RCC 7860 (cell line): ENCODE data around the gene LPXN.
"Not testable (repeated sequence)": the region's sequence is repeated elsewhere in the genome, so short reads cannot be mapped to it uniquely, and the experiment has no call there.

Source experiments
- DNase-seq: peaks from one replicate; pipeline ENCODE4 v3.0.0-alpha.2; 2015; ENCODE audit warnings: low spot score
- FAIRE-seq: peaks from 2 replicates; lab custom pipeline; 2012; peaks lifted over from hg19 to GRCh38; lab: Jason Lieb, UNC

Gene LPXN

DNA sequence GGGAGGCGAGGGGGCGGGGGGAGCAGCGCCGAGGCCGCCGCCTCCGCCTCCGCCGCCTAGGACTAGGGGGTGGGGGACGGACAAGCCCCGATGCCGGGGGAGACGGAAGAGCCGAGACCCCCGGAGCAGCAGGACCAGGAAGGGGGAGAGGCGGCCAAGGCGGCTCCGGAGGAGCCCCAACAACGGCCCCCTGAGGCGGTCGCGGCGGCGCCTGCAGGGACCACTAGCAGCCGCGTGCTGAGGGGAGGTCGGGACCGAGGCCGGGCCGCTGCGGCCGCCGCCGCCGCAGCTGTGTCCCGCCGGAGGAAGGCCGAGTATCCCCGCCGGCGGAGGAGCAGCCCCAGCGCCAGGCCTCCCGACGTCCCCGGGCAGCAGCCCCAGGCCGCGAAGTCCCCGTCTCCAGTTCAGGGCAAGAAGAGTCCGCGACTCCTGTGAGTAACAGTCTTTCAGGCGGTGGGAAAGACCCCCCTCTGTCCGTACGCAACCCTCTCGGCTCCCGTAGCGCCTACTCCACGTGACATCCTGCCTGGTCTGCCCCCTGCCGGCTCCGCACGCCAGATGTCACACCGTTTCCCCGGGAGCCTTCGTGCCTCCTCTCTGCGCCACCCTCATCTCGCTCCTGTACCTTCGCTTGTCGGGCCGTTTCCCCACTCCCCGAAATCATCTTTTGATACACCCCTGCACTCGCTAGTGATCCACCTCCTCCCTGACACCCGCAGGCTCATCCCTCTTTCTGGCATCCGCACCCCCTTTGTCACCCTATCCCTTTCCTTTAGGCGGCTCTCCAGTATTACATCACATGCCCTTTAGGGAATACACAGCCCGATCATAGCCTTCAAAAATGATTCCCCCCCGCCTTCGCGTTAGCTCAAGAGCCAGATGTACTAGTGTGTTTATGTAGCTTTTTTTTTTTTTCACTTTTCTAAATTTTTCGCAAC is 3.8 kb upstream of the LPXN start:
- DNase-seq, result peak; percentile 76
- no peak for FAIRE-seq

DNA sequence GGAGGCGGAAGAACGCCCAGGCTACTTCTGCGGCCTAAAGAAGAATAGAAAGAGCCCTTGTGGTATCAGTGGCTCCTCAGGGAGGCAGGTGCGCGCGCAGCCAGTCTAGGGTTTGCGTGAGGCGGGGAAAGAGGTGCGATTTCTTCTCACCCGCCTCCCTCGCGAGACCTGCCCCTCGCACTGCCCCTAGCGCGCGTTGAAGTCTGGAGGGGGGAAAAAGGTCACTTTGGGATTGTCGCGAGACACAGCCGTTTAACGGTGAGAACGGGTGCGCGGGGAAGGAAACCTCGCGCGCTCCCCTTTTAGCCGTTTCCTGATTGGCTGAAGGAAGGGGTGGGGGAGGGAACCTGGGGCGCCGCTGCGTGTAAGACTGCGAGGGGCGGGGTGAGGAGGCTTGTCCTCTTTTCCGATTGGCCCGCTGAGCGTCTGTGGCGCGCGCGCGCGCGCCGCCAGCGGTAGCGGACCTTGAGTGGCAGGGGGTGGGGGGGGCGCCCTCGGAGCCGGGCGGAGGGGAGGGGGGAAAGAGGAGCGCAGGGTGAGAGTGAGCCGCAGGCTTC is 3.1 kb upstream of the LPXN start, which contains the start of gene ZFP91:
ZFP91 (plus strand) TSS at position 429 of the 557 bp plus-strand sequence. CDS start 219 bp downstream, outside the sequence.
- peak; percentile 37 for FAIRE-seq

DNA sequence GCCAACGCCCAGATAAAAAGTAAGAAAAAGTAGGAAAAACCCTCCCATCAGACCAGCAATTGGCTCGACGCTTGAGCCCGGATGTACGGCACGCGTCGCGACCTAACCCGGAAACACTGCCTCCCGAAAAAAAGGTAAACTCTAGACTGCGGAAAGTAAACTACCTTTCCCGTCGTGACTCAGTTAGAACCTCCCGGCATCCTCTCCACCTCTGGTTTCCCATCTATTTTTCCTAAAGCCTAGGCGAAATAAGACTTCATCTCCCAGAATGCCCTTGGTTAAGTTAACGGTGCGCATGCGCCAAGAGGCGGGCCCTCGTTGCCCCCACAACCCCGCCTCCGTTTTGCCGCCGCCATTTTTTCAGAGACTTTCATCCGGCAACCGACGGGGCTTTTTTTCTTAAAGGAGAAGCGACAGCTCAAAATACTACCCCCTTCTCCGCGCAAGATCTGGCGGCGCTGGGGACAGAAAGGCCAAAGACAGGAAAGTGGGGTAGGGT is 2.5 kb upstream of the LPXN start:
- DNase-seq (peak; percentile 98), FAIRE-seq (peak; percentile 90)

More for the DNA sequence above, 3.1 kb upstream of the LPXN start, which contains the start of gene ZFP91:
- DNase-seq, result peak; percentile 91

DNA sequence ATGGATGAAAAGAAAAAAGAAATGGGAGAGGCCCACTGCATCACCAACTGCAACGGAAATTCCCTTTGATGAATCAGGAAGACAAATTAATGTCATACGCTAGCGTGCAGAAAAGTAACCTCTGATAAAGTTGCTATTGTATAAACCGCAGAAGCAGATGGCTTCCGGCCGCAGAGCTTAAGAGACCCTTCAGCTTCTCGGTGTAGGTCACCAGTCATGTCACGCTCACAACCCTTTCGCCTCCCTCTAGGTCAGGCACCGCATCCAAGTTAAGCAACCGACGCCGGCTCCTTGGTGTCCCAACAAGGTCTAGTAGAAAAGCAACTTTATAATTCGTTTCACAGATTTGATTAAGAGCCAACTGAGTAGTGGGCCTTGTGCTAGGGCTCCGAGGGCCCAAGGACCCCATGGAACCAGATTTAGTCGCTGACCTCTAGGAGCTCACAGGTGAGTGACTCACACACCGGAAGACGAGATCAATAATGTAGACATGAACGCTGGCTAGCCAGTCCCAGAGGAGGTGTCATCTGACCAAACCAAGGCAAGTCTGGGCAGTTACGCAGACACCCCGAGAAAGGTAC is 2.0 kb upstream of the LPXN start:
- FAIRE-seq, result peak; percentile 73
- DNase-seq, result peak; percentile 86

DNA sequence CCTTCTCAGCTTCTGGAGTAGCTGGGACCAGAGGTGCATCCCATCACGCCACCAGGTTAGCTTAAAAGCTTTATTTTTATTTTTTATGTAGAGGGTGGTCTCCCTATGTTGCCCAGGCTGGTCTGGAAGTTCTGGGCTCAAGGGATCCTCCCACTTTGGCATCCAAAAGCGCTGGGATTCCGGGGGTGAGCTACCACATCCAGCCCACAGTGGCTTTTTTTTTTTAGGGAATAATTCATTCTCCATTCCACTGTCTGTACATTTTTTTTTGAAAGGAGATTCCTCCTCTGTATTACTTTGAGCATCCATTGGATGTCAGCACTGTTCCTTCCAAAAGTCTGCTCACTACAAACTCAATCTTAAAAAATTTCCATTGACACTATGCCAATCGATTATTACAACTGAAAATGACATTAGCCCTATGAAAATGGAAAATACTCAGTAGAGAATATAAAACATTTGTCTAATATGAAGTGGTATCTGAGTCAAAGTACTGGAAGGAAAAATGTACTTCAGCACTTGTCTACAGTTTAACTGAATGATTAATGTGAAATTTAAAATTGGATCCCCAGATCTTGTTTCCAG is 1.3 kb upstream of the LPXN start:
- FAIRE-seq (peak; percentile 45), DNase-seq (peak; percentile 22)

DNA sequence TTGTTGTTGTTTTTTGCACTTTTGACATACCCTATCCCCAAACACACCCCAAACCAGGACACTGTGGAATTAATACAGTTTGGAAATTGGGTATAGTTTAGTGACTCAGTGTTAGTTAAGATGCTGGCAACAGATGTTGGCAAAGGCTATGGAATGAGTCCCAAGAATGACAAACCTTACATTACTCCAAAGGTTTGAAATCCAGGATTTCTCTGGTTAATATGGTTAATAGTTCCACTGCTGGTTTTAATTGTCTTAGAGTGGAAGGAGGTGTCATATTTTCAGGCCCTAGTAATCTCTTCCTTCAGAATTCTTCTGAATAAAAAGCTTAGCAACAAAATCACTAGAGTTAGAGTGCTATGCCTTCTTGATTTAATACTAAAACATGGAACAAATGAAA is 775 bp downstream of the LPXN start:
- FAIRE-seq (peak; percentile 62), DNase-seq (peak; percentile 11)

DNA sequence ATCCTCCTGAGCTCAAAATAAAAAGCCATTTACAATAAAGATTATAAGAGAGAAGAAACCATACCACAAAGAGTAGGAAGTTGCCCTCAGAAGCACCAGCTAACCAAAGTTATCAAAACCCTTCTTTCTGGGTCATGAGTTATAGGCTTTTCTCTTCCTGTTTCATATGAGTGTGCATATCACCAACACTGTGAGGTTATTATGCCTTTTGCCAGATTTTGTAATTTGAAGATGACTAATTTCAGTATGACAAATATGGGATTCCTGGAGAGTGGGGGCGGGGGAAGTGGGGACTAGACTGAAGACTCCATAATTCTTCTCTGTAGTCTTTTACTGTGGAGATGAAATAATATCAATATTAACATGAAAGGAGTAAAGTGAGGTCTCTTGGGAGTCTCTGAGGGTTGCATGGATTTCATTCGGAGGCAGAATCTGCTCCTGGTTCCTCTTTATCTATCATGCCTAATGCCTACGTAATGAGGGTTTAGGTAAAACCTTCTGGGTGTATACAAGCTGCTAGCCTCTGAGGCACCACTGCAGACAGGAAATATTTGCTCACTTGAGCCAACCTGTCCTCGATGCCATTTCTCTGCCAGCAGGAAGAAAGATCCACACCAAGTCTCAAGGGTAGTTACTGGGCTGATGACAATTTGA is 2.1 kb downstream of the LPXN start:
- peak; percentile 82 for DNase-seq

DNA sequence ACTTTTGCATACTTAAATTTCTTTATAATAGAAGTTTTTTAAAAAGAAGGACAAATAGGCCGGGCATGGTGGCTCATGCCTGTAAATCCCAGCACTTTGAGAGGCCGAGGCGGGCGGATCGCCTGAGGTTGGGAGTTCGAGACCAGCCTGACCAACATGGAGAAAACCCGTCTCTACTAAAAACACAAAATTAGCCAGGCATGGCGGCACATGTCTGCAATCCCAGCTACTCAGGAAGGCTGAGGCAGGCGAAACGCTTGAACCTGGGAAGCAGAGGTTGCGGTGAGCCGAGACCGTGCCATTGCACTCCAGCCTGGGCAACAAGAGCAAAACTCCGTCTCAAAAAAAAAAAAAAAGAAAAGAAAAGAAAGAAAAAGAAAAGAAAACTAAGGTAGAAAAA is 2.8 kb downstream of the LPXN start:
- FAIRE-seq, result not testable (repeated sequence)
- DNase-seq, result peak; percentile 5

More for the DNA sequence above, 2.1 kb downstream of the LPXN start:
- peak; percentile 91 for FAIRE-seq

DNA sequence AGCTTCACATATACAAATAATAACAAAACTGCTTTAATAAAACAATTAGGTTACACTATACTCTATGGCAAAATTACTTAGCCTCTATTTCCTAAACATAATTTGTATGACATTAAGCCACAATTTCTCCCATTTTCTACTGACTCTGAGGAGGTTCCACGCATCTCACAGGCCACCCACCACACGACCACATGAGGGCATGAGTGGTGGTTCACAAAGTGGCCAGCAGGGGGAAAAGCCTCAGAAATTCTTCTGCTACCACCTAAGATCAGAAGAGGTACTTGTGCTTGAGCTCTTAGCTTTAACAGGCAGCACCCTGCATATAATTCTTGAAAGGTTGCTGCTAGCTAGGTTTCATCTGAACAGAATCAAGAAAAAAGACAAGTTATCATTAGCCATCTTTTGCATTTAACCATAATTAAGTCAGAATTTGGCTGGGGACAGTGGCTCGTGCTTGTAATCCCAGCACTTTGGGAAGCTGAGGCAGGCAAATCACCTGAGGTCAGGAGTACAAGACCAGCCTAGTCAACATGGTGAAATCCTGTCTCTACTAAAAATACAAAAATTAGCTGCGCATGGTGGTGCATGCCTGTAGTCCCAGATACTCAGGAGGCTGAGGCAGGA is 7.7 kb downstream of the LPXN start:
- no peak for FAIRE-seq
- peak; percentile 38 for DNase-seq

DNA sequence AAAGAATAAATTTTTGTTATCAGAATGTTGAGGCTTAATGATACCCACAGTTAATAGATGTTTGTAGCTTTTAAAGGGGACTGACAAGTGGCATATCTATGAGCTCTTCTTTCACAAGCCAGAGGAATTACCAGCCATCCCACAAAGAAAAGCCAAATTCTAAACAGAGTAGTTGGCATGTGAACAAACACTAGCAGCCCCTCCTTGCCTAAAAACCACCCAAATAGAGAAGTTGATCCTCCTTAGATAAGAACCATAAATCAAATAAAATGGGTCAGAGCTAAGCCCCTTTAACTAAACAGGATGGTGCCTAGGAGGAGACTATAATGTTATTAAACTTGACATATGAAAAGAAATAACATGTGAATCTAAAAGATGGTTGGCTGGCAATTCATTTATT is 11.4 kb downstream of the LPXN start:
- DNase-seq, result no peak
- no peak for FAIRE-seq

DNA sequence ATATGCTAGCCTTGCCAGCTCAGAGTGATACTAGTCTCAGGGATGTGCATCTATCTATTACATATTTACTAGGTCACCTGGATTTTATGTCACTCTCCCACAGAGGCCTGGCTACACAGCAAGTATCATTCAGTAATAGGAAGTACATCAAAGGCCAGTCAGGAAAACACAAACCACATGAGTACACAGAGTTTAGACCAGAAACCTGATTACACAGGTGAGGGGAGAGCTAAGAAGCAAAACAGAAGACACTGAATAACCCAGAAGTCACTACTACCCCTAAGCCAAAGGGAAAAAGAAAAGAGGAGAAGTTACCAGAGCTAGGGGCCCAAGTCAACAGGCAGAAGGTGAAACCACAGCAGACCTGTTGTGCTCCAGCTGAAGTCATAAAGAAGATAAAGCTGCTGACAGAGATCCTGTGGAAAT is 13.3 kb downstream of the LPXN start:
- DNase-seq (no peak), FAIRE-seq (no peak)

DNA sequence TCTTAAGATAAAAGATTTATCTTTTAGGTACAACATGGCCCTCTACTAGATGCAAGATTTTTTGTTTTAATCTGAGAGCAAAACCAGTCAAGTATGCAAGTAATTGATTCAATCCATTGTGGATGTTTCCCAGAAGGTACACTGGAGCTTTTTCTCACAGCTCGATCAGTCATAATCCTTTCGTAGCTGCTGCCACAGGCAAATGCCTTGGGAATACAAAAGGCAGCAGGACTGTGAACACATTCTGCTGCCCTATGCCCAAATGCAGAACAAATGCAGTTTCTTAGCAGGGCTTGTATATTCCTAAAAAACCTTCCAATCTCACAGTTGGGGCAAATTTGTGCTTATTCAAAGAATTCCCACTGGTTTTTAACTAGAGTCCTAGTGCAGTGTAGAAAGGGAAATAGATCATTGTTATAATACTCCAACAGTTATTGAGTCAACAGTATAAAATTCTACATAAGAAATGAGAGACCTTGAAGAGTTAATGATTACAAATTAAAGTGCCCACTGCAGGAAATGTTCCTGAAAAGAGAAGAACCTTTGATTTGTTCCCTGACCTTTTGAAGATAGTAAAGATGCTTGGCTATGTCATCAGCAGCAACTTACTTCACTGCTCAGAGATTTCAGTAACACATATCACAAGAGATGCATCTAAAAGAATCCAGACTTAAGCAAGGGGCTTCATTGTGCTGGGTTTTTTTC is 14.1 kb downstream of the LPXN start:
- DNase-seq (peak; percentile 54), FAIRE-seq (peak; percentile 83)

DNA sequence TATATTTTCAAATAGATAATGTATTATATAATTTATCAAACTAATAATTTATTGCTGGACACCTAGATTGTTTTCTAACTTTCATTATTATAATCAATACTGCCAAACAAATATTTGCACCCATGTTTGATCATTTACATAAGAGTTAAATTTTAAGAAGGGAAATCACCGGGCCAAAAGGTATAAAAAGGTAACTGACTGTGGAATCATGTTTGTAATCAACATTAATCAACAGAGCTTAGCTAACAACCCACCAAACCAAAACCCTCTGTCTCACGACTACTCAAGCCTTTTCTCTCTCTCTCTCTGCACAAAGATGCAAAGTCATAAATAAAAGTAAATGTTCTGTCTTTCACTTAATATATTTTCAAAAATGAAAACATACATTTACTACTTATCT is 14.8 kb downstream of the LPXN start:
- FAIRE-seq (no peak), DNase-seq (no peak)

DNA sequence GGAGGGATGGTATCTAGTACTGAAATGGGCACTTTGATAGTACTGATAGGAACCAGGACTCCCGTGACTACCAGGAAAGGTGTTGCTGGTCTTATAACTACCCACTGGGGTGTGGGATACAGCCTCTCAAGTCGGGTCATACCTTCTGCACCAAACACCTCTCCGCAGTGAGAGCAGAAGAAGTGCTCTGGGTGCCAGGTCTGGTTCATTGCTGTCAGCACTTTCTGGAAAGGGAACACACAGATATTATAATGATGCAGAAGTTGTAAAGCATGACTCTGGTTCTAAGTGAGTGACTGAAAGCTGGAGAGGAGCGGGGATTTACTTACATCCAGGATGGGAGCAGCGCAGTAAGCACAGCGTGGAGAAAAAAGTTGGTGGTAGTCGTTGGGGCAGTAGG is 26.0 kb downstream of the LPXN start:
- DNase-seq (no peak), FAIRE-seq (no peak)

DNA sequence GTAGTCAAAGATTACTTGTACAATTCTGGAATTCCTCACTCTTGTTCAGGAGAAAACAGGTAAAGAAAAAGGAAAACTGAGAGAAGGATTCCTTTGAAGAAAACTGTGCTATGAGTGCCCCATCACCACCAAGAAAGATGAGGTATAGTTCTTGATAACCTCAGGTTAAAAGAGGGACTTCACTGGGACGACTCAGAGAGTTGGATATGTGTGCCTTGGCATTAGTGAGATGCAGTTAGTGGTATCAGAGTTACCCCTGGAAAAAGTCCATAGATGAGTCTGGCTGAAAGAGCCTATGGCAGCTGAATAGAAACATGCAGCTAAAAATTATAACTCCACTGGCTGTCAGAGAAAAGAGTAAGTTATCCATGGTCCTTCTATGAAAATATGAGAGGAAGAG is 28.8 kb downstream of the LPXN start:
- no peak for FAIRE-seq
- DNase-seq, result no peak

DNA sequence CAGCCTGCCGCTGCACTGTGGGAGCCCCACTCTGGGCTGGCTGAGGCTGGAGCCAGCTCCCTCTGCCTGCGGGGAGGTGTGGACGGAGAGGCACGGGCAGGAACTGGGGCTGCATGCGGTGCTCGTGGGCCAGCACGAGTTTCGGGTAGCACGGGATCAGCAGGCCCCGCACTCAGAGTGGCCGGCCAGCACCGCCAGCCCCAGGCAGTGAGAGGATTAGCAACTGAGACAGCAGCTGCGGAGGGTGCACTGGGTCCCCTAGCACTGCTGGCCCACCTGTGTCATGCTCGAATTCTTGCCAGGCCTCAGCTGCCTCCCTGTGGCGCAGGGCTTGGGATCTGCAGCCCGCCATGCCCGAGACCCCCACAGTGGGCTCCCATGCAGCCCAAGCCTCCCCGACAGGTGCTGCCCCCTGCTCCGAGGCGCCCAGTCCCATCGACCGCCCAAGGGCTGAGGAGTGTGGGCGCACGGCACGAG is 43.8 kb downstream of the LPXN start:
- DNase-seq (no peak), FAIRE-seq (no peak)

DNA sequence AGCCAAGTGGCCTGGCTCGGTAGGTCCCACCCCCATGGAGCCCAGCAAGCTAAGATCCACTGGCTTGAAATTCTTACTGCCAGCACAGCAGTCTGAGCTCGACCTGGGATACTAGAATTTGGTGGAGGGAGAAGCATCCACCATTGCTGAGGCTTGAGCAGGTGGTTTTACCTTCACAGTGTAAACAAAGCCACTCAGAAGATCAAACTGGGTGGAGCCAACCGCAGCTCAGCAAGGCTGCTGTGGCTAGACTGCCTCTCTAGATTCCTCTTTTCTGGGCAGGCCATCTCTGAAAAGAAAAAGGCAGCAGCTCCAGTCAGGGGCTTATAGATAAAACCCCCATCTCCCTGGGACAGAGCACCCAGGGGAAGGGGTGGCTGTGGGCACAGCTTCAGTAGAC is 45.4 kb downstream of the LPXN start:
- DNase-seq (no peak), FAIRE-seq (no peak)

DNA sequence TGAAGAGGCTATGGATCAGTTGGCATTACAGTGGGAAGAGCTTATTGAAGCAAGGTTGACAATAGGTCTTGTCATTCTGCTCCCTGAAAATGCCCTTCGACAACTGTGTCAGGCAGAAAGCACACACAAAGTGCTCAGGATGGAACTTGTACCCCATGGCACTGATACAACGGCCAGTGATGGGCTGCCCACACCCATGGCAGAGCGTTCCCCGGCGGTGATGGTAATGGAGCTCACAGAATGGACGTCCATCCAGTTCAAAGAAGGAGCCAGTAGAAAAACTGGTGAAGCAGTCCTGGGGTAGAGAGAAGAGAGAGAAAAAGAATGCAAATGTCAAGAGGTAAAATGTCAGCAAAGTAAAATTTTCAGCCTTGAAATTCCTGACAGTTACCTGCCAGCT is 48.2 kb downstream of the LPXN start:
- DNase-seq (no peak), FAIRE-seq (no peak)

DNA sequence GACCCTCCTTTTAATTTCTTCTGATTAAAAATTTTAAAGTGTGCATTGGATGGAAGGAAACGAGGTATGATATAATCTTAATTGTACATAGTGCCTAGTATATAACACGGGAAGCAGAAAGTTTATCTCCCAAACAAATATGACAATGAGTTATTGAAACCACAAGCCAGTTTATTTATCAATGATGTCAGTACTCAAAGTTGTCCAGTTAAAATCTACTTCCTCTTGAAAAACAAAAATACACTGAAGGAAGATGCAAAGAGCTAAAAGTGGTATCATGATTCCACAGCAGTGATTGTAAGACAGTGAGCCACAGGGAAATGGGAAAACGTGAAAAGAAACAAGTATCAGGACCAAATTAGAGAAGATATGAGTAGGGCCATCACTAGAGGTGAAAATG is 48.9 kb downstream of the LPXN start:
- no peak for FAIRE-seq

More for the DNA sequence above, 48.9 kb downstream of the LPXN start:
- no peak for DNase-seq
